Measurements from ENCODE around the gene NAA15.

DNA sequence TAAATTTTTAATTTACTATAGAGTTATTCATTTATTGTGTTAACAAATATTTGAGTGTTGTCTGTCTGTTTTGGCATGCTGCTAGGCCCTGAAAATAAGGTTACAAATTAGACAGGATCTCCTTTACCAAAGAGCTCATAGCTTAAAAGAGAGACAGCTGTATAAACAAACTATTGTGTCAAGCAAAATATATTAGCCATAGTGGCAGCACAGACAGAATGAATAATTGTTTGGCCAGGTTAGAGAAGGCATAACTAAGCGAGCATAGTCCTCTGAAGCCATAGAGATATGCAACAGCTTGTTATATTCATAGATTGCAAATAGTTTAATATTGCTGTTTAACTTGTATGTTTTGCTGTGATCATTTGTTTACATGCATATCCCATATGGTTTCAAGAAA lies 67.7 kb downstream of the NAA15 start:
- TF ChIP-seq TAF1 (IDR thresholded peaks at IDR 0.05; ENCODE audit: borderline replicate concordance, low read depth, low read length) (no peak), POLR2A (IDR thresholded peaks at IDR 0.05; ENCODE audit: low read depth, low read length) (no peak)
